Esophagus muscularis mucosa (tissue), 4 donors: ENCODE data around the gene LIN7C. TPM values are rescaled to one million over a fixed set of nuclear protein-coding genes. Genes with fewer than 3 reads are reported as not detected.

Experiments used
- DNase-seq: peaks from one replicate; pipeline ENCODE4 v3.0.0-alpha.2; 2017; ENCODE audit errors: extremely low spot score
- H3K27ac ChIP-seq, 4 donors: fragments of 200-600 bp; sonication (generic); replicated peaks in 1 of 4; 1 replicate in 3 of 4; 2 replicates in 1 of 4; pipeline ENCODE4 v1.5.1; 2016 to 2019; ENCODE audit warnings: mild to moderate bottlenecking in 1 of 4
- H3K27me3 ChIP-seq, 4 donors: fragments of 200-600 bp; sonication (generic); one replicate each; pipeline versions ENCODE4 v1.5.1 to v1.6.0; 2016 to 2019
- H3K36me3 ChIP-seq, 4 donors: fragments of 200-600 bp; sonication (generic); one replicate each; pipeline ENCODE4 v1.5.1; 2016 to 2019
- H3K4me1 ChIP-seq, 4 donors: fragments of 200-600 bp; sonication (generic); one replicate each; pipeline ENCODE4 v1.5.1; 2016 to 2019
- H3K4me3 ChIP-seq, 4 donors: fragments of 200-600 bp; sonication (generic); 1 replicate in 2 of 4; 2 replicates in 2 of 4; pipeline ENCODE4 v1.5.1; 2016 to 2019; ENCODE audit warnings: mild to moderate bottlenecking in 4 of 4, moderate library complexity in 1 of 4
- H3K9me3 ChIP-seq, 4 donors: fragments of 200-600 bp; sonication (generic); 1 replicate in 3 of 4; 2 replicates in 1 of 4; pipeline ENCODE4 v1.5.1; 2016 to 2019
- CTCF ChIP-seq, 3 experiments: fragments of 200-600 bp in 2 of 3; fragments of 450-650 bp in 1 of 3; sonication (generic) in 2 of 3; IDR thresholded peaks; one replicate each; pipeline ENCODE4 v1.5.1; 2017 to 2019; ENCODE audit warnings: antibody characterized with exemption in 3 of 3, mild to moderate bottlenecking in 2 of 3, moderate library complexity in 1 of 3
- EP300 ChIP-seq: sonication (generic); formaldehyde crosslinking; IDR thresholded peaks from one replicate; pipeline ENCODE4 v1.6.1; 2017; ENCODE audit warnings: antibody characterized with exemption
- POLR2A ChIP-seq: fragments of 450-650 bp; IDR thresholded peaks from one replicate; pipeline ENCODE4 v1.6.1; 2017; ENCODE audit warnings: antibody characterized with exemption, moderate library complexity, mild to moderate bottlenecking, low read depth
- POLR2AphosphoS5 ChIP-seq, 2 donors: sonication (generic); formaldehyde crosslinking; IDR thresholded peaks; one replicate each; pipeline ENCODE4 v1.6.1; 2017; ENCODE audit warnings: antibody characterized with exemption in 2 of 2
- WGBS: methylation state at CpG from one replicate; pipeline ENCODE4 v1.1.5; 2018; 5-methylcytosine and 5-hydroxymethylcytosine counted together
- intact Hi-C: fragments of 100-400 bp; cut with DNase I; formaldehyde crosslinking; loops from one replicate; pipeline ENCODE4 v1.15.1; 2023
- total RNA-seq, 4 donors: library from RNA; depleted of rRNA; stranded (reverse); fragments of >200 nt; gene quantifications; one replicate each; pipeline versions ENCODE4 v1.1.0 to v1.2.1, GENCODE V29; 2016

Gene LIN7C
- total RNA-seq, 4 donors from 2014 or later: 33.2 to 46.3 (median 44.0) TPM

GRCh38 chr11:27487706-27488105, 18.9 kb downstream of the LIN7C start:
- 89% methylated on average over 6 of the region's 6 CpGs for WGBS
- TF ChIP-seq EP300 (no peak), CTCF (IDR thresholded peaks at IDR 0.05) (no peak), POLR2AphosphoS5 (IDR thresholded peaks at IDR 0.05) (no peak), POLR2A (no peak)
- intact Hi-C loops: loop anchor here (2.0 kb wide), 1 partner anchor 303 kb away; no protein-coding TSS in a partner anchor

GRCh38 chr11:27485930-27486773, 20.4 kb downstream of the LIN7C start:
- DNase-seq: no peak
- WGBS: 48% methylated on average over 4 of the region's 4 CpGs

More at GRCh38 chr11:27487706-27488105, 18.9 kb downstream of the LIN7C start:
- Histone ChIP-seq H3K27ac (no peak overlapping the region), H3K36me3 (peaks cover 0 to 34% (median 26%) of the 10 kb centered on the region in 4 donors), H3K27me3 (no peaks in the 10 kb centered on the region), H3K4me1 (no peaks in the 10 kb centered on the region), H3K9me3 (no peaks in the 10 kb centered on the region), H3K4me3 (no peak overlapping the region)
- DNase-seq: no peak

GRCh38 chr11:27482793-27483192, 23.8 kb downstream of the LIN7C start:
- Histone ChIP-seq H3K4me3 (no peak overlapping the region), H3K27me3 (no peaks in the 10 kb centered on the region), H3K36me3 (no peaks in the 10 kb centered on the region), H3K9me3 (no peaks in the 10 kb centered on the region), H3K4me1 (no peaks in the 10 kb centered on the region), H3K27ac (no peak overlapping the region)
- WGBS: 80% methylated on average over 2 of the region's 2 CpGs
- intact Hi-C loops: no loop called here
- TF ChIP-seq EP300 (no peak), POLR2AphosphoS5 (IDR thresholded peaks at IDR 0.05) (no peak), POLR2A (no peak), CTCF (IDR thresholded peaks at IDR 0.05) (no peak)
- no peak for DNase-seq

More at GRCh38 chr11:27485930-27486773, 20.4 kb downstream of the LIN7C start:
- intact Hi-C loops: loop anchor here (2.0 kb wide), 1 partner anchor 301 kb away; no protein-coding TSS in a partner anchor
- Histone ChIP-seq H3K27ac (no peak overlapping the region), H3K4me3 (no peak overlapping the region), H3K27me3 (no peaks in the 10 kb centered on the region), H3K9me3 (no peaks in the 10 kb centered on the region), H3K36me3 (peaks cover 0 to 23% (median 16%) of the 10 kb centered on the region in 4 donors), H3K4me1 (no peaks in the 10 kb centered on the region)
- peak; percentile 80 to 94 (median 86) for TF ChIP-seq CTCF (IDR thresholded peaks at IDR 0.05)
- TF ChIP-seq POLR2AphosphoS5 (IDR thresholded peaks at IDR 0.05): no peak

- no peak overlapping the region for H3K4me3 ChIP-seq
- H3K27me3 ChIP-seq: no peaks in the 10 kb centered on the region
- intact Hi-C loops: no loop called here
- H3K9me3 ChIP-seq: no peaks in the 10 kb centered on the region
- no peak for DNase-seq
- TF ChIP-seq EP300: no peak
- no peak for TF ChIP-seq POLR2AphosphoS5 (IDR thresholded peaks at IDR 0.05)
- TF ChIP-seq CTCF (IDR thresholded peaks at IDR 0.05): no peak
- no peak for TF ChIP-seq POLR2A
- H3K27ac ChIP-seq: no peak overlapping the region
- no peaks in the 10 kb centered on the region for H3K4me1 ChIP-seq
- WGBS: 93% methylated on average over 4 of the region's 4 CpGs
- no peaks in the 10 kb centered on the region for H3K36me3 ChIP-seq
Measured at GRCh38 chr11:27481992-27482391, 24.6 kb downstream of the LIN7C start.
